ENCODE measurements around the gene RCOR1. TPM values are rescaled to one million over a fixed set of nuclear protein-coding genes. Genes with fewer than 3 reads are reported as not detected.
"Not testable (repeated sequence)": the region's sequence is repeated elsewhere in the genome, so short reads cannot be mapped to it uniquely, and the experiment has no call there.

RCOR1 gene
- total RNA-seq, 1 donor from 2014 or later, result 24.3 TPM

DNA sequence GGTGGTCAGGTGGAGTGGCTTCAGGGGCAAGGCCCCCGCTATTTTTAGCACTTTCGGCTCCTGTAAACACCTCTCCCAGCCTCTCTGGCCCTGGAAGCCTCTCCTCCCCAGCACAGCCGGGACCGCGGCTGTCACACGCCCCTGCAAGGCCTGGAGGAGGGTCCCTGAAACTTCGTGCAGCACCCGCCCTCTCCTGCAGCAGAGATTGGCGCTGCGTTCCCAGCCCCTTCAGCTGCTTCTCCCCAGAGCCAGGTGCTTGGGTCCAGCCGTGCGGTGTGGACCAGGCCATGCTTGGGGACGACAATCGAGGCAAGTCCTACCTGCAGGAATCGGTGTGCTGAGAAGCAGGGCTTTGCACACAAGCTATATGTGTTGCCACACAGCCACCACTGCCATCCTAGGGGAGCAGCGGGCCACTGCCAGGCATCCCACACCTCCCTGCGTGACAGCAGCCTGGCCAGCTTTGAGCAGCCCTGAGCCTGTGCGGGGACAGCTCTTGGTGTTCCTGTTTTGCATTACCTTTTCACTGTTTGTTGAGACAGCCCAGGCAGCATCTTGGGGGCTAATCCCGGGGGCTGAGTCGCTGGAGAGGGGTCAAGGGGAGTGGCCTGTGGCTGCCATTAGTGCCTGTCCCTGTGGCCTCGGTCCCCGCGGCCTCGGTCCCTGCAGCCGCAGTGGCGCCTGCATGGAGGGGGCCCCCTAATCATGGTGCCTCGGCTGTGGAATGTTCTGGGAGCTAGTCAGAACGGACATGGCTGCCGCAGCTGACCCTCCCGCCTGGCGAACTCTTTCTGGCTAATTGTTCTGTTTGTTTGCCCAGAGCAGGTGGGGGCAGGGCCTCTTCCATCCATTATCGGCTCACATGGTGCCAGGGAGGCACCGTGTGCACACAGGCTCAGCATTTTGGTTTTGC lies 157.2 kb downstream of the RCOR1 start:
- intact Hi-C loops (cut with micrococcal nuclease), result no loop called here
- DNase-seq (ENCODE audit: low spot score), result no peak
- Mint-ChIP-seq H3K27ac (no peak overlapping the region), H3K4me1 (ENCODE audit: low read depth) (no peaks in the 10 kb centered on the region), H3K27me3 (ENCODE audit: low read depth) (no peaks in the 10 kb centered on the region), H3K9me3 (no peaks in the 10 kb centered on the region), H3K36me3 (ENCODE audit: low read depth) (no peaks in the 10 kb centered on the region), H3K4me3 (ENCODE audit: low read depth) (no peak overlapping the region)

DNA sequence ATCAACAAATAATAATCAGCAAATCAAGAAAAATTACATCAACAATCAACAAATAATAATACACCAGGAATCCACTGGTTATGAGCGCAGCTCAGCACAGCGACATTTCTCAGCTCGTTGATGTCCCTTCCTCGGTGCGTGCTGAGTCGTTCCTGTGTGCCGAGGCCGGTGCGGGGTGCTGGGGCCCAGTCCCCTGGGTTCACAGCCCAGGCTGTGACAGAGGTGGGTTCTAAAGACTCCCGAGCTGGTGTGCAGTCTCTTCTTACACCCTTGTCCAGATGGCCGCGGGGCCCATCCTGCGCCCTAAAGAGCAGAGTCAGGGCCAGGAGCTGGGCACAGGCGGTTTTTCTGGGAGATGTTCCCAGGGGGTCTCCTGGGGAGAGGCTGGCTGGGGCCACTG lies 157.9 kb downstream of the RCOR1 start:
- Mint-ChIP-seq H3K27me3 (ENCODE audit: low read depth) (no peaks in the 10 kb centered on the region), H3K27ac (no peak overlapping the region), H3K36me3 (ENCODE audit: low read depth) (no peaks in the 10 kb centered on the region), H3K9me3 (no peaks in the 10 kb centered on the region), H3K4me1 (ENCODE audit: low read depth) (no peaks in the 10 kb centered on the region), H3K4me3 (ENCODE audit: low read depth) (no peak overlapping the region)
- DNase-seq (ENCODE audit: low spot score), result no peak
- intact Hi-C loops (cut with micrococcal nuclease), result no loop called here

DNA sequence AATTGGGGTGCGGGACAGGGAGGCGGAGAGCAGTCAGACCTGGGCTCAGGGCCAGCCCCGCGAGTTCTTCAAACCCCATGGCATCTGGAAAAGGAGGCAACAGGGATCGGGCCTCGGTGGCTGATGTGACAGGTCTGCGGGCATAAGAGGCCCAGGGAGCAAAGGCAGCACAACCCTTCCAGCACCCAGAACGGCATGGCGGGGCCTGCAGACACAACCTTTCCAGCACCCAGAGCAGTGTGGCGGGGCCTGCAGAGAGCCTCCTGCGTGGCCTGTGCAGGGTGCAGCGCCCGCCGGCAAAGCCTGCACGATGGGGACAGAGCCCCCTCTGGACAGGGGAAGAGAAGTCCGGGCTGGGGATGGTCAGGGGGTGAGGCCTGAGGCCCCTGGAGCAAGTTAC lies 158.6 kb downstream of the RCOR1 start:
- Mint-ChIP-seq H3K36me3 (ENCODE audit: low read depth) (no peaks in the 10 kb centered on the region), H3K4me1 (ENCODE audit: low read depth) (no peaks in the 10 kb centered on the region), H3K4me3 (ENCODE audit: low read depth) (no peak overlapping the region), H3K27ac (no peak overlapping the region), H3K27me3 (ENCODE audit: low read depth) (no peaks in the 10 kb centered on the region), H3K9me3 (no peaks in the 10 kb centered on the region)
- intact Hi-C loops (cut with micrococcal nuclease), result no loop called here
- no peak for DNase-seq (ENCODE audit: low spot score)

DNA sequence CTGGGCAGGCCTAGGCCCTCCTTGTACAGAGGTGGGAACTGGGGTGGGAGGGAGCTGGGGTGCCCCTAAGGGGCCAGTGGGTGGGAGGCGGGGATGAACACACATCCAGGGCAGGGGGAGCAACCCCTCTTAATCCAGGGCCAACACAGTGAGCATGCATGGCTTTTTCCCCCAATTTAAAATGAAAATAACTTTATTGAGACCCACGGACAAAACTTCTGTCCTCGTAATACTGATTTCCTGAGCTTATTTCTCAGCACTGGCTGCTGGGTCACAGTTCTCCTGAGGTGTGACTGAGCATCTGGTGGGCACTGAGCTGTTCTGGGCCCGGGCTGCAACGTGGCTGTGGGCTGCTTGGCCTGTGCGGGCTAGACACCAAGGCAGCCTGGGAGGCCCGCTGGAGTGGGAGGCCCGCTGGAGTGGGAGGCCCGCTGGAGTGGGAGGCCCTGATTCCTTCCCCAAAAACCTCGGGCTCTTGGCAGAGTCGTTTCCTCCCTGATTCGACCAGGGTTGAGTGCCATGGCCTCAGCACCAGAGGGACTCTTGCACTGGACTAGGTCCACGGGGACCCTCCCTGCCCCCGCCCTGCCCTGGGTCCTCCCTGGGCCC lies 159.9 kb downstream of the RCOR1 start:
- H3K4me1 Mint-ChIP-seq (ENCODE audit: low read depth), result no peaks in the 10 kb centered on the region
- H3K36me3 Mint-ChIP-seq (ENCODE audit: low read depth), result no peaks in the 10 kb centered on the region
- intact Hi-C loops (cut with micrococcal nuclease), result no loop called here
- H3K9me3 Mint-ChIP-seq, result no peaks in the 10 kb centered on the region
- H3K27me3 Mint-ChIP-seq (ENCODE audit: low read depth), result no peaks in the 10 kb centered on the region
- no peak overlapping the region for H3K4me3 Mint-ChIP-seq (ENCODE audit: low read depth)
- DNase-seq (ENCODE audit: low spot score), result no peak
- H3K27ac Mint-ChIP-seq, result no peak overlapping the region

DNA sequence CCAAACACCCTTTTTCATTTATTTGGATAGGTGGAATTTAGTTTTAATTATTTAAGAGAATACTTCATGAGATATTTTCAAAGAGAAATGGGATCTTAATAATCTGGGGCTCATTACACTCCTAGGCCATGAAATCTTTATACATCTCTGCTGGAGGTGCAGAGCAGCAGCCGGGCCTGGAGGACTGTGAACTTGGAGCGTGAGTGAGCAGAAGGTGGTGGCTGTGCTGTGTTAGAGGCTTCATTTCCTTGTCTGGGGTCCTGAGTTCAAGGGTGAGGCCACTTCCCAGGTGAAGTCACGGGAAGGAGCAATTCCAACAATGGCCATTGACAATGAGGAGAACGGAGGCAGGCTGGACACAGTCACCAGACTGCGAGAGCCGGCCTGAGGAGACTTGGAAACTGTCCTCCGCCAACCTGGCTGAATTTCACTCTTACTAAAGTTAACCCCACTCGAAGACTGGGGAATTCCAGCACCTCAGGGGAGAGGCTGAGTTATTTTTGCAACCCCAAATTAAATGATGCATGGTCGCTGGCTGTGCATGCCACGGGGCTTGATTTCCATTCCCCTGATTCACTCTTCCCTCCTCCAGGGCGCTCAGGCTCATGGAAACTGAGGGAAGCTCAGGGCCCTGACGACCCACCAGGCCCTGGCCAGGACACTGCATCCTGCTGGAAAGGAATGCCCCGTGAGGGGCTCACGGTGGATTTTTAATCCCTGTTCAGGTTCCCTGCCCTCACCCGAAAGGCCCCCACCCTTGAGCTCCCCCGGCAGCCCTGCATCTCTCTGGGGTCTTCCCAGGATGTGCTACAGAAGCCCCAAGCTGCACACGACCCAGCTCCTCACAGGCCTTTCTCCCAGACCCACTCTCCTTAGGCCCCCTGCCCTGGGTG lies 162.2 kb downstream of the RCOR1 start:
- DNase-seq (ENCODE audit: low spot score), result no peak
- no peaks in the 10 kb centered on the region for H3K36me3 Mint-ChIP-seq (ENCODE audit: low read depth)
- H3K9me3 Mint-ChIP-seq, result no peaks in the 10 kb centered on the region
- H3K4me3 Mint-ChIP-seq (ENCODE audit: low read depth), result no peak overlapping the region
- H3K4me1 Mint-ChIP-seq (ENCODE audit: low read depth), result no peaks in the 10 kb centered on the region
- H3K27me3 Mint-ChIP-seq (ENCODE audit: low read depth), result no peaks in the 10 kb centered on the region
- intact Hi-C loops (cut with micrococcal nuclease), result no loop called here
- no peak overlapping the region for H3K27ac Mint-ChIP-seq

DNA sequence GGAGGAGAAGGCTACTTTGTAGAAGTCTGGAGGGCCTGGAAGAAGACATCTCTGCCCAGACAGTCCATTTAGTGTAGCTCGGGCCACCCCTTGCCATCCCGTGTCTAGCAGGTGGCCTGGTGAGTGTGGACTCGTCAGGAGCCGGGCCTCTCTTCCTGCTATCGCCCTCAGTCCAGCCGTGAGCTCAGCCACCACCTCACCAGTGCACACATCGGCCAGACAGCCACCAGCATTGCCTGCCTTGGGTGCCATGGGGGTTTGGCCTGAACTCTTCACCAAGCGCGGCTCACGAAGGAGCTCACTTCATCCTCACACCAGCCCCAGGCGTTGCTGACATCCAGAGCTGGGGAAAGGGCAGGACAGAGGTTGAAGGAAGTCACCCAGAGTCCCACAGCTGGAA lies 165.2 kb downstream of the RCOR1 start:
- no peak overlapping the region for H3K4me3 Mint-ChIP-seq (ENCODE audit: low read depth)
- H3K27ac Mint-ChIP-seq, result no peak overlapping the region
- H3K27me3 Mint-ChIP-seq (ENCODE audit: low read depth), result no peaks in the 10 kb centered on the region
- no peaks in the 10 kb centered on the region for H3K36me3 Mint-ChIP-seq (ENCODE audit: low read depth)
- H3K9me3 Mint-ChIP-seq, result no peaks in the 10 kb centered on the region
- intact Hi-C loops (cut with micrococcal nuclease), result no loop called here
- no peaks in the 10 kb centered on the region for H3K4me1 Mint-ChIP-seq (ENCODE audit: low read depth)
- no peak for DNase-seq (ENCODE audit: low spot score)

DNA sequence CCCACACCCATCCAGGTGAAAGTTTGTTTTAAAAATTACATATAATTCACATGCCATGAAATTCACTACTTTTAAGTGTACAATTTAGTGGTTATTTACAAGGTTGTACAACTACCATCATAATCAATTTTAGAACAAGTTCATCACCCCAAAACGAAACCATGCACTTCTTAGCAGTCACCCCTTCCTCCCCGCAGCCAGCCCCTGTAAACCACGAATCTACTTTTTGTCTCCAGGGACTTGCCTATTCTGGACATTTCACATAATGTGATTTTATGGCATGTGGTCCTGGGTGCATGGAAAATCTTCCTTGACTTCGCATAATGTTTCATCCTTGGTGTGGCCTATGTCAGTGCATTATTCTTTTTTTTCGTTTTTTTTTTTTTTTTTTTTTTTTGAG lies 165.6 kb downstream of the RCOR1 start:
- H3K27me3 Mint-ChIP-seq (ENCODE audit: low read depth), result no peaks in the 10 kb centered on the region
- intact Hi-C loops (cut with micrococcal nuclease), result no loop called here
- no peak for DNase-seq (ENCODE audit: low spot score)
- H3K4me1 Mint-ChIP-seq (ENCODE audit: low read depth), result no peaks in the 10 kb centered on the region
- no peaks in the 10 kb centered on the region for H3K36me3 Mint-ChIP-seq (ENCODE audit: low read depth)
- H3K27ac Mint-ChIP-seq, result no peak overlapping the region
- H3K4me3 Mint-ChIP-seq (ENCODE audit: low read depth), result no peak overlapping the region
- H3K9me3 Mint-ChIP-seq, result no peaks in the 10 kb centered on the region

DNA sequence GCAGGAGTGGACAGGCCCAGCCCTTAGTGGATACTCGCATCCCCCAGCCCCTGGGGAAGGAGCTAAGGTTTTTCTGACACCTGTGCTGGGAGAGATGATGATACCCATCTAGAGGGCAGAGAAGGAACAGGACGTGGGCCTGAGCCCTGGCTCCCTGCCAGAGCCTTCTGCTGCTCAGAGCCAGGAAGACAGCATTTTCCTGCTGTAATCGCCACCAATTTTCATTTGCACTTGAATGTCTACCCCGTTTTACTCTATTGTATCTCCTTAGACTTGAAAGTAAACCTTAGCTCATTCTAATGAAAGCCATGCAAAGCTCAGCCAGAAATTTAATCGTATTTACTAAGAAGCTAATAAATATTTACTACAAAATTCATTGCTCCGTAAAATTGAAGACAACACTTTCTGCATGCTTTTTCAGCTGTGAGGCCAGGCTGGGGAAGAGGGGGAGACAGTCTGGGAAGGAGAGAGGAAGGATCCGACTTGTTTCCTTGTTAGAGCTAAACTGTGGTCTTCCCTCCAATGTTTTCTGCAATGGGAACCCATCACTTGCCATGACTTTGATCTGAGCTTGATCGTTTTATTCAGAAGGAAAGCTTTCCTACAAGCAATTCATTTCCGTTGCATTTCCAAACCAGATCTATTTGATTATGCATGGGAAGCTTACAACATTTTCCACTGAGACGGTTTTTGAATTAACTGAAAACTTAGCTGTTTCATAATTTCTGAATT lies 167.2 kb downstream of the RCOR1 start:
- intact Hi-C loops (cut with micrococcal nuclease), result no loop called here
- H3K36me3 Mint-ChIP-seq (ENCODE audit: low read depth), result no peaks in the 10 kb centered on the region
- H3K4me3 Mint-ChIP-seq (ENCODE audit: low read depth), result no peak overlapping the region
- H3K27me3 Mint-ChIP-seq (ENCODE audit: low read depth), result no peaks in the 10 kb centered on the region
- DNase-seq (ENCODE audit: low spot score), result no peak
- H3K27ac Mint-ChIP-seq, result no peak overlapping the region
- no peaks in the 10 kb centered on the region for H3K9me3 Mint-ChIP-seq
- H3K4me1 Mint-ChIP-seq (ENCODE audit: low read depth), result no peaks in the 10 kb centered on the region

DNA sequence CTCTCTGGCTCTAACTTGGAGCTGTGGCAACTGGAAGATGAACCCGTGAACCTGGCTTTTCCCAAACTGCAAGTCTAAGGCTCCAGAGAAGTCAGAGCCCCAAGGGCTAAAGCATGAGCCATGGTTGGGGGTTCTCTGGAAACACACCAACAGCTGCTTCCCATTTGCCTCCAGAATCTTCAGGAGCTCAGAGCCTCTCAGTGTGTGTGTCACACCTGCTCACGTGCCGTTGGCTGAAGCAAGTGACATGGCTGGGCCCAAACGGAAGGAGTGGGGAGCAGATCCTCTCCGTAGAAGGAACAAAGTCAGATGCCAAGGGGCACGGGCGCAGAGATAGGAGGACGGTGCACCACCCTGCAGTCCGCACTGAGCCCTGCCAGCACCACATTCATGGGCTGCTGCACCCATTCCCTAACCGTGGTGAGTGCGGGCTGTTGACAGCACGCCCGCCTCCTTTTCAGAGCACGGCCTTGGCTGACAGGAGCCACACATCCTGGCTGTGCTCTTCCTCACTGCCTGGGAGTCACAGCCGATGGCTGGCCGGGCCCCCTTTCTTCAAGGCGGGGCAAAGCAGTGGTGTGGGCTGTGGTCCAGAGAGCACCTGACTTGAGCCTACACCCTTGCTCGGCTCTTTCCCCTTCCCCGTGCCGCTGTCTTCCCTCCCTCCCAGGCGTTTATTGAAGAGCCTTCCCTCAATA lies 168.2 kb downstream of the RCOR1 start:
- Mint-ChIP-seq H3K4me1 (ENCODE audit: low read depth) (no peaks in the 10 kb centered on the region), H3K4me3 (ENCODE audit: low read depth) (no peak overlapping the region), H3K27ac (no peak overlapping the region), H3K9me3 (no peaks in the 10 kb centered on the region), H3K27me3 (ENCODE audit: low read depth) (no peaks in the 10 kb centered on the region), H3K36me3 (ENCODE audit: low read depth) (no peaks in the 10 kb centered on the region)
- no peak for DNase-seq (ENCODE audit: low spot score)
- intact Hi-C loops (cut with micrococcal nuclease), result no loop called here

DNA sequence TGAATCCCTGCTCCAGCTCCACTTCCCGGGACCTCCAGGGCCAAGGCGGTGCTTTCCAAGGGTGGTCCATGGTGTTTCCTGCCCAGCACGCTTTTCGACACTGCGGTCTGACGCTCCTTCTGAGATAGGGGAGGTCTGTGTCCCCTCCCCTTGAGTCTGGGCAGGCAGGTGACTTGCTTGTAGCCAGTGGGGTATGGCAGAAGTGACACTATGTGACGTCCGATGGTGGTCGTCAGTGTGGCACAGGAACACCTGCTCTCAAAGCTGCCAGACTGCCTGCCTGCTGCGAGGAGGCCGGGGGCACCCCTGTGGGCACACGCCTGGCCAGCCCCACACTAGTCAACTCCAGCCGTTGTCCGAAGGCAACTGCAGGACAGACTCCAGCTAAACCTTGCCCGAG lies 168.8 kb downstream of the RCOR1 start:
- intact Hi-C loops (cut with micrococcal nuclease), result no loop called here
- H3K4me3 Mint-ChIP-seq (ENCODE audit: low read depth), result no peak overlapping the region
- no peak overlapping the region for H3K27ac Mint-ChIP-seq
- no peak for DNase-seq (ENCODE audit: low spot score)
- no peaks in the 10 kb centered on the region for H3K36me3 Mint-ChIP-seq (ENCODE audit: low read depth)
- H3K27me3 Mint-ChIP-seq (ENCODE audit: low read depth), result no peaks in the 10 kb centered on the region
- H3K9me3 Mint-ChIP-seq, result no peaks in the 10 kb centered on the region
- no peaks in the 10 kb centered on the region for H3K4me1 Mint-ChIP-seq (ENCODE audit: low read depth)

DNA sequence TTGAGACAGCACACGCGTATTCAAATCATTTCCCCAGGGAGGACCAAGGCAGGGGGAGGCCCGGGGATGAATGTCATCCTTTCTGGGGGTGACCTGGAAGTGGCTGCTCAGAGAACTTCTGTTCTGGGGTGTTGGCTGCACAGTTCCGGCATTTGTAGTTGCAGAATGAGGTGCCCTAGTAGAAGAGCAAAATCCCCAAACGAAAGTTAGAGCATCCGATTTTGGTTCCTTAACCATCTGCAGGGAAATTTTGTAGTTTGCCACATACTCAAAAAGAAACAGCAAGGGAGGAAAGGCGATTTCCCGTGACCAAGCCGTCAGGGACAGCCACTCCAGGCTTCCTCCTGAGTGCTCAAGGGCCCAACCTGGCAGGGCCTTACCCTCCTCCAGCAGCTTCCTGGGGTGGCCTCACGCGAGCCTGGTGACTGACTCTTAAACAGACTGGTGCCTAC lies 171.8 kb downstream of the RCOR1 start:
- Mint-ChIP-seq H3K4me3 (ENCODE audit: low read depth) (no peak overlapping the region), H3K27ac (no peak overlapping the region), H3K27me3 (ENCODE audit: low read depth) (no peaks in the 10 kb centered on the region), H3K4me1 (ENCODE audit: low read depth) (peaks cover 7% of the 10 kb centered on the region), H3K36me3 (ENCODE audit: low read depth) (no peaks in the 10 kb centered on the region), H3K9me3 (no peaks in the 10 kb centered on the region)
- intact Hi-C loops (cut with micrococcal nuclease), result no loop called here
- DNase-seq (ENCODE audit: low spot score), result no peak

DNA sequence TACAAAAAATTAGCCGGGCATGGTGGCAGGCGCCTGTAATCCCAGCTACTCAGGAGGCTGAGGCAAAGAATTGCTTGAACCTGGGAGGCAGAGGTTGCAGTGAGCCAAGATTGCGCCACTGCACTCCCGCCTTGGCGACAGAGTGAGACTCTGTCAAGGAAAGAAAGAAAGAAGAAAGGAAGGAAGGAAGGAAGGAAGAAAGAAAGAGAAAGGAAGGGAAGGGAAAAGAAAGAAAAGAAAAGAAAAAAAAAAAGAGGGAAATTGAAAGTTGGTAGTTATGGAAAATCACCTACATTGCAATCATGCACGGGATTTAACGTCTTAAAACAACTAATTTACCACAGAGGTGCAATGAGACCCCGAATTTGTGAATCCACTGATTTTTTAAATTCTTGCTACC lies 173.3 kb downstream of the RCOR1 start:
- not testable (repeated sequence) for H3K27me3 Mint-ChIP-seq (ENCODE audit: low read depth); H3K36me3 Mint-ChIP-seq (ENCODE audit: low read depth); H3K4me1 Mint-ChIP-seq (ENCODE audit: low read depth)

More for the DNA sequence above, 173.3 kb downstream of the RCOR1 start:
- H3K4me3 Mint-ChIP-seq (ENCODE audit: low read depth); H3K9me3 Mint-ChIP-seq; DNase-seq (ENCODE audit: low spot score); intact Hi-C loops (cut with micrococcal nuclease); H3K27ac Mint-ChIP-seq: not testable (repeated sequence)
